Right ventricle myocardium superior (tissue), 1 donor: Measurements from ENCODE around the gene PKHD1. TPM values are rescaled to one million over a fixed set of nuclear protein-coding genes. Genes with fewer than 3 reads are reported as not detected.

ENCODE experiments used
- ATAC-seq: fragments of 200-7000 bp; cut with Tn5 transposase; one replicate; pipeline ENCODE4 v1.9.1; 2020; ENCODE audit warnings: mild to moderate bottlenecking; ENCODE audit not compliant: poor library complexity
- DNase-seq: peaks from one replicate; pipeline ENCODE4 v3.0.0-alpha.2; 2020
- intact Hi-C: fragments of 100-400 bp; cut with DNase I; formaldehyde crosslinking; loops from one replicate; pipeline ENCODE4 v1.11.2; 2022
- long read RNA-seq: library from polyadenylated mRNA; unstranded; transcript quantifications from one replicate; pipeline ENCODE4 v2.0.0, GENCODE V29; 2021
- total RNA-seq: library from RNA; stranded (reverse); fragmentation: NEBNext Ultra II Directional; extraction: Animal tissue kit (Norgen Biotek cat#: 25700); gene quantifications from one replicate; pipeline ENCODE4 v1.2.1, GENCODE V29; 2021
- donor health status: DM: no; HTN: yes; CAD: no; lungs with severe emphysema.

PKHD1 gene, protein sequence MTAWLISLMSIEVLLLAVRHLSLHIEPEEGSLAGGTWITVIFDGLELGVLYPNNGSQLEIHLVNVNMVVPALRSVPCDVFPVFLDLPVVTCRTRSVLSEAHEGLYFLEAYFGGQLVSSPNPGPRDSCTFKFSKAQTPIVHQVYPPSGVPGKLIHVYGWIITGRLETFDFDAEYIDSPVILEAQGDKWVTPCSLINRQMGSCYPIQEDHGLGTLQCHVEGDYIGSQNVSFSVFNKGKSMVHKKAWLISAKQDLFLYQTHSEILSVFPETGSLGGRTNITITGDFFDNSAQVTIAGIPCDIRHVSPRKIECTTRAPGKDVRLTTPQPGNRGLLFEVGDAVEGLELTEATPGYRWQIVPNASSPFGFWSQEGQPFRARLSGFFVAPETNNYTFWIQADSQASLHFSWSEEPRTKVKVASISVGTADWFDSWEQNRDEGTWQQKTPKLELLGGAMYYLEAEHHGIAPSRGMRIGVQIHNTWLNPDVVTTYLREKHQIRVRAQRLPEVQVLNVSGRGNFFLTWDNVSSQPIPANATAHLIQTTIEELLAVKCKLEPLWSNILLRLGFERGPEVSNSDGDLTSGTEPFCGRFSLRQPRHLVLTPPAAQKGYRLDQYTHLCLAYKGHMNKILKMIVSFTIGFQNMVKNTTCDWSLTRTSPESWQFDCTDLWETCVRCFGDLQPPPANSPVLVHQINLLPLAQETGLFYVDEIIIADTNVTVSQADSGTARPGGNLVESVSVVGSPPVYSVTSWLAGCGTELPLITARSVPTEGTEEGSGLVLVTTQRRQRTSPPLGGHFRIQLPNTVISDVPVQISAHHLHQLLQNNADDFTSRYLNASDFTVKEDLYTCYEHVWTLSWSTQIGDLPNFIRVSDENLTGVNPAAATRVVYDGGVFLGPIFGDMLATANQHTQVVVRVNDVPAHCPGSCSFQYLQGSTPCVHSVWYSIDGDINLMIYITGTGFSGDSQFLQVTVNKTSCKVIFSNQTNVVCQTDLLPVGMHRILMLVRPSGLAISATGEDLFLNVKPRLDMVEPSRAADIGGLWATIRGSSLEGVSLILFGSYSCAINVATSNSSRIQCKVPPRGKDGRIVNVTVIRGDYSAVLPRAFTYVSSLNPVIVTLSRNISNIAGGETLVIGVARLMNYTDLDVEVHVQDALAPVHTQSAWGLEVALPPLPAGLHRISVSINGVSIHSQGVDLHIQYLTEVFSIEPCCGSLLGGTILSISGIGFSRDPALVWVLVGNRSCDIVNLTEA (N-terminal part only)
- not detected for total RNA-seq
- long read RNA-seq, partial matches to known transcripts = 0 of 1 reads
- long read RNA-seq, other reads (novel, unspliced or antisense) = 1 of 1 reads

DNA sequence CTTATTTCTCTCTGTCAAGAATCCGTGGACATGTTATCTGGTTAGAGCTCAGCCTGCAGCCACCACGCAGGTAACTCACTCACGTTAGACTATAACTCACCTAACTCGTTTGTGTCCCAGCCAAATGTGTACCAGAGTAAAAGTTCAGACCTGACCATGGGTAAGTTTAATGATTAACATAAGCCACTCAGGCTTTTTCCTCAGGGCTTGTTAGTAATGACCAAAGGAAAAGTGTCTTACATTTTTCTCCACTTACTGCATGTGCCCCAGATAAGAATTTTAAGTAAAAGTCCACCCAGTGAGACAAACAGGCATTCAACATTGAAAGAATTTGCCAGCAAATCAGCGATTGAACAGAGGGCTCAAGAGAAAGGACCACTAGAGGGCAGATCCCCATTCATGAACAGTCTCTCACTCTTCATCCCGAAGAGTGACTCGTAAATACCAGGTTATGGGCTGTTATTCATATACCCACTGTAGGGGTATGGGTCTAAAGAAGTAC lies at the start of gene PKHD1:
Gene PKHD1 (minus strand): TSS at position 116 of the 502 bp plus-strand sequence. CDS start 2,680 bp downstream, outside the sequence.
- ATAC-seq (no peak), DNase-seq (no peak)
- intact Hi-C loops = no loop called here

DNA sequence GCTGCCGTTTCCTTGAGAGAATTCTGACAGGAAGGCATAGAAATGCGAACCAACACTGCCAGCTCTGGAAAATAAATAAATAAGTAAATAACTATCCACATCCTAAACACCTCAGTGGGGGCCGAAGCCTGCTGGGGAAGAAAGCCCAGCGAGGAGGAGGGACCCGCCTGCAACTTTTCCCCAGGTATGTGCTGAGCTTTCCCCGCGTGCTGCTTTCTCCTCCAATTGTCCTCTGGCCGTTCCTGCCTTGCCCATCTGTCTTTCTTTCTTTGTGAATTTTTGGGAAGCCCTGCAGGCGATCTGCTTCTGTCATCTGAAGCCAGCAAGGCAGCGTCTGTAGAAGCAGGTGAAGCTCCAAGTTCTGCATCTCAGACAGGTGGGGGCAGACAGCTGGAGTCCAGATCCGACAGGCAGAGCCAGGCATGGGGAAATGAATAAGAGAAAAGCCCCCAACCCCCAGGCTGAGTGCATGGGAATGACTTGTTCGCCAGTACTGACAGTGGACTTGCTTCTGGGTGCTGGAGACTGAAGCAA lies 49.6 kb upstream of the PKHD1 start:
- DNase-seq (no peak), ATAC-seq (no peak)
- intact Hi-C loops = no loop called here

DNA sequence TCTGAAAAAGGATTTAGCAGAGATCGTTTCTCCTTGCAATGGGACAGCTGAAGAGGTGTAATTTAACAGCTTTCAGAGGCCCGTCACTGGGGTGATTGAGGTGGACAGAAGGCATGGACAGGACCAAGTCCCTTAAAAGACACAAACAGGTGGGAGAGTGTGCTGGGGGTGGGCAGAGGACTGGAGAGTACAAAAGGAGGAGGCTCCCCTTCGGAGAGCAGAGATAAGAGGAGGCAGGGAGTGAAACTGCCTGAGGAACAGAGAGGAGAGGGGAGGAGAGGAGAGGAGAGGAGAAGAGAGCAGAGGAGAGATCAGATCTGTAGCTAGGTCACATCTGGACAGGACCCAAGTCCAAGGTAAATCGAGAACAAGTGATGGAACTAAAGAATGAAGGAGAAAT lies 48.6 kb upstream of the PKHD1 start:
- no peak for DNase-seq
- intact Hi-C loops = no loop called here
- no peak for ATAC-seq

DNA sequence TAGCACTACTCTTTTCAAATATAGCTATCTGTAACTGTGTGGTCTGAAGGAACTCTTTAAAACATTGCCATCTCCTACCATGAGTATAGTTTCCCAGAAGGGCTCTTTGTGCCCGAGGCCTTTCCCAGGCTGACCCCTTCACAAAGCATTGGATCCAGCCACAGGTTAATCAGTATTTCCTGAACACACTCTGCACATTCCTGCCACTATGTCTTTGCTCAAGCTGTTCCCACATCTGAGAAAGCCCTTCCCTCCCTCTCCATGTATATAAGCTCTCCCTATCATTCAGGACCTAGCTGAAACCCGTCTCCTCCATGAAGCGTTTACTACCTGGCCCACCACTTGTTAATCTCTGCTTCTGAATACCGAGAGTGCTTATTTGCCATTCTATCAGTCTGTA lies 47.8 kb upstream of the PKHD1 start:
- ATAC-seq = no peak
- intact Hi-C loops = no loop called here
- DNase-seq = no peak

DNA sequence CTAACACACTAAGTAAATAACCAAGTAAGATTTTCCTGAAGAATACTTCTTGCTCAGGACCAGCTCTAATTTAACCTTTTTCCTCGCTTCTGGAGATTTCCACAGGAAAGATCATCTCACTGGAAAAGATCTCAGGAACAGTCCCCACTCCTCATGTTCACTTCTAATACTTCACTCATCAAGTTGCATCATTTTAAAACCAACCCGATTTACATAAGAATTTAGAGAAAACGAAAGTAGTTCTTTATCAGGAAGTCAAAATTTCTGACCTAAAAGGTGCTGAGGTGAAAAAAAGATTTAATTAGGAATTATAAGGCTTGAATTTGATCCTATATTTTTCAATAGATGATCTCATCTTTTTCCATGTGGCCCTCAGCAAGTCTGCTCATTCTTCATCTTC lies 46.6 kb upstream of the PKHD1 start:
- no peak for DNase-seq
- intact Hi-C loops = no loop called here
- no peak for ATAC-seq

DNA sequence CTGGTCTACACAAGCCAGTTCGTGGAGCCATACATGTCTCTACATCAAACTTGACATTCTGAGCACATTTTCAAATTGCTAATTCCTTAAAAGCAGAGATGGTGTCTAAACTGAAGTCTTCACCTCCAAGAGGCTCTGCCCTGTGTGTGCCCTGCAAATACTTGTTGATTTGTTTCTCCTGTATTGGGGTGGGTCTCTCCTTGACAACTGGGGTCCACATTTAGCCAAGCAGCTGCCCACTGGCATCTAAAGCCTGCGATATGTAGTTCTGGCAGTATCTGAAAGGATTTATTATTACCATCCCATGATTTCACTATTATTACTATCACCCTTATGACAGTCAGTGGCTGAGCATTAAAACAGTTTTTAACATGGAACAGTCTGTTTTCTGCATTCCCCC lies 45.9 kb upstream of the PKHD1 start:
- ATAC-seq (no peak), DNase-seq (no peak)
- intact Hi-C loops = no loop called here

DNA sequence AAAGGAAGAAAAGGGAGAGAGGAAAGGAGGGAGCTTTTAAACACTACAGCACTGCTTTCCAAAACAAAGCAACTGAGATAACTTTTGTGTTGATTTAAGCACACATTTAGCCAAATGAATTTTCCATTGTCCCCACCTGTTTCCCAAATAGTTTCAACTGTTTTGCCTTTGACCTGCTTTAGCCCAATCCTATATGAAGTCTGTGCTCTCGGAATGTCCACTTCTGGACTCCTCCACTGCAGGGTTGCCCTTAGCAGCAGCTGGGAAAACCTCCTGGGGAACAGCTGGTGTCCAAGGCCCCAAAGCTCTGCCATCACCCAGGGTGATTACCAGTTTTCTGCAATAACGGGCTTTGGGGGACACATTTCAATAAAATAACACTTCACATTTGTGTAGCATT lies 44.9 kb upstream of the PKHD1 start:
- intact Hi-C loops = no loop called here
- ATAC-seq (no peak), DNase-seq (no peak)

DNA sequence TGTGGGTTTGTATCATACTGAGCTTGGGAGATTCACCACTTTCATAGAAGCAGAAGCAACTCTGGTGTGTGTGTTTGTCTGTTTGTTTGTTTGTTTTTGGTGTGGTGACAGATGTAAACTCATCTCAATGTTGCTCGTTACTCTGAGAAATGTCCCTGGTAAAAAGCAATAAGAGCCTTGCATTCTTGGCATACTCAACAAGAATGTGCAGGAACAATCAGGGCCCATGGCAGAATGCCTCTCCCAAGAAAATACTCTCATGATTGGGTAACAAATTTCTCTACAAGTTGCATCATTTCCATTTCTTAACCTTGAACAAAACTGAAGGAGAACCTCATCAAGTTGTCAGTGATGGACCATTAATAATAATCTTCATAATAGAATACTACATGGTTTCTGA lies 43.0 kb upstream of the PKHD1 start:
- no peak for DNase-seq
- intact Hi-C loops = no loop called here
- ATAC-seq = no peak

DNA sequence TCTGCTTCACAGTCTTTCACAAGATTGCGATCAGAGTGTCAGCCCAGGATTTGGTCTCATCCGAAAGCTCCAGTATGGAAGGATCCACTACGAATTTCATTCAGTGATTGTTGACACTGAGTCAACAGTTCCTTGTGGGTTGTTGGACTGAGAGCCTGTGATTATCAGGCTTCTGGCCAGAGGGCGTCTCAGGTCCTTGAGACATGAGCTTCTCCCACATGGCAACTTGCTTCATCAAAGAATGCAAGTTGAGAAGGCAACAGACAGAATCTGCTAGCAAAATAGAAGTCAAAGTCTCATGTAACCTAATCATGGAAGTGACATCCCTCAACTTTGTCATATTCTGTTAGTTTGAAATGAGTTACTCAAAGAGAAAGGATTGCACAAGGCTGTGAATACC lies 40.5 kb upstream of the PKHD1 start:
- intact Hi-C loops = no loop called here
- DNase-seq (no peak), ATAC-seq (no peak)

DNA sequence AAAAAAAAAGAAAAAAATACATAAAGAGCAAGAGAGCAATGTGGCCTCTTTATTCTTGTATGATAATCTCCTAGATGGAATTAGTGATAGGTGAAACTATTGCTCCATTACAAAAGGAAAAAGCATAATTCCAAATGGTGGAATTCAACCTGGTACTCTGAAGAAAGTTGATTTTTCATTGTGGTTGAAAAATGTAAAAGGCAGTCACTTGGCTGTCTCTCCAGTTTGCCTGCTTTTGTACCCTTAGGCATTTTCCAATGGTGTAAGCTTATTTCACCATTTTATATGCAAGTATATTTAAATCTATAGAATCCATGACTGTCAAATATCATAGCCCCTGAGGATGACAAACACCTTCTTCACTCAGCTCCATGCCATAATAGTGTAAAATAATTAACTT lies 38.8 kb upstream of the PKHD1 start:
- intact Hi-C loops = no loop called here
- no peak for DNase-seq
- no peak for ATAC-seq

DNA sequence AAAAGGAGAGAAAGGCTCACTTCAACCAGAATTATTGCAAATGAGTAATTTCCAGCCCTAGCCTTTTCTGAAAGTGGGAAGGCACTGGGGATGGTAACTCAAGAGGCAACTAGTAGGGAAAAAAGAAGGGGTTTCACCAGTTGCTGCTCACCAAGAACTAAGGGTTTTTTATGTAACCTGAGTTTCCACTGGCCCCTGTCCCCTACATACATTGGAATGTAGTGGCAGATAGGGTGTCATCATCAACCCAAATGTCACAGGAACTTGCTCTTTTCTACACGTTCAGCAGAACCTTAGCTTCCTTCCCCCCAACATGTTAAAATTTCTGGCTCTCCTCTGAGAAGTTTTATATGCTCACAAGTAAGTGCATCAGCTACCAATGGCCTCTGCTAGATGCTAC lies 38.2 kb upstream of the PKHD1 start:
- ATAC-seq (no peak), DNase-seq (no peak)
- intact Hi-C loops = no loop called here

DNA sequence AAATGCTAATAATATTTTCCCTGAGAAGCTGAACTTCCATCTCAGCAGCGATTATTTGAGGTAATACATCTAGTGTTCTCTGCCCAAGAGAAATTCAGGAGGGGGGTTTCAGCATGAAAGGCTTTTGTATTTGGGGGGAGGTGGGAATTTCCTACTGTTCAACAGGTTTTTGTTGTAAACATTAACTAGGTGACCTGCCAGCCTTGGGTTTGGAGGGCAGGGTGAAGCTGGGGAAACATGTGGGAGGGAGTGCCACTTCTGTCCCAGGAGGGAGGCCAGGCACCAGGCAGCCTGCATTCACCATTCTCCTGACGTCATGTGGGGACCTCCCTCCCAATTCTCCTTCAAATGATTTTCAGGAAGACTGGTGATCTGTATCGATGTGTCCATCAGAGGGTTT lies 37.7 kb upstream of the PKHD1 start:
- intact Hi-C loops = no loop called here
- ATAC-seq (no peak), DNase-seq (no peak)

DNA sequence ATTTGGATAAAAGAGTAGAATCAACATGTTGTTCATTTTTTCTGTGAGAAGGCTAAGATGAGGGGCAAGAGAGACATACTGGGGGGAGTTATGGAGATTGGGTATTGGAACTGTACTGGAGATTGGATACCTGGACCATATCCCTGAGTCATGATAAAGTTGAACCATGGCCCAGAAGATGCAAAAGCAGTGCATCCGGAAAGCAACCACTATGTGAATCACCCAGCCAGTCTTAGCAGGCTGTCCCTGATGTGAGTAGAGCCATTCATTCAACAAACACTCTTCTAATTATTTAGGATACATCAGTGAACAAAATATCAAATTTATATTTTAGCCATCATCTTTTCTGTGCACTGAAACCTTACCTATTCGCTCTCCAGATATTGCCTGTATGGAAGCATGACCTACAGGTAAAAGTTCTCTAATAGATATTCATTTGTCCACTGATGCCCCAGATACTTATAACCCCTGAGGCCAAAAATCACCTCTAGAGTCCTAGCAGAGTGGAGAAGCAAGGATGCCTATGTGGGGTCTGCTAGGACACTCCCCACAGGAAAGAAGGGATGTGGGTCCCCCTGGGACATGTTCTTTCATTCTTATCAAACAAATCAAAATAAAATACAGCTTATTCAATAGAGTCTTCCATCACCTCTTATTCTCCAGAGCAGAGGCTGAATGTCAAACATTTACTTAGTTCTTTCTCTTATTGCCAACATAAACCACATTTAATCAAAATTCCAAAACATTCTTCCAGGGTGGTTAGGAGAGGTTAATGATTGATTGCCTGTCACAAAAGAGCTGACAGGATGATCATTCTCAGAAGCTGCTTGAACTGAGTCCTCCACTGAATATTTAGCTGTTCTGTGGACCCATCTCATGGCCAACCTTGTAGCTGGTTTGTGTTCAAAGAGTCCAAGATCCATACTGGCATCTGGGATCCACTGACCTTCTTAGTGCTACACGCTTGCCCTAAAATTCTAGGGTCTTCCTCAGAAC lies 37.0 kb upstream of the PKHD1 start:
- no peak for ATAC-seq
- intact Hi-C loops = no loop called here
- DNase-seq = no peak

DNA sequence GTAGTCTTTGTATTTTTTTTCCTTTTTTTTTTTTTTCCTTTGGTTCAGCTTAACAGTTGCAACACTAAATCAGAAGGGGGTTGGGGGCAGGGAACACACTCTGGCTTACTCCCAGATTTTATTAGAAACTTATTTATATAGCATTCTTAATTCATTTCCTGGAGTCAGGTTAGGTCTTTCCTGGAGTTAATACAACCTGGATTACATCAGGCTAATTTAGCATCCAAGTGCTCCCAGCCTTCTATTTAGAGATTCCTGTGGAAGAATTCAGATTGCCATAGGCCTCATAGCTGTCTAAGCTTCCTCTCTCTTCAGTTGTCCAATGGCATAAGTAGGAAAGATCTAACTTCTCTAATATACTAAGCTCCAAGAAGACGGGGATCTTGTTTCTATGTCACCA lies 35.8 kb upstream of the PKHD1 start:
- intact Hi-C loops = no loop called here
- ATAC-seq (no peak), DNase-seq (no peak)

DNA sequence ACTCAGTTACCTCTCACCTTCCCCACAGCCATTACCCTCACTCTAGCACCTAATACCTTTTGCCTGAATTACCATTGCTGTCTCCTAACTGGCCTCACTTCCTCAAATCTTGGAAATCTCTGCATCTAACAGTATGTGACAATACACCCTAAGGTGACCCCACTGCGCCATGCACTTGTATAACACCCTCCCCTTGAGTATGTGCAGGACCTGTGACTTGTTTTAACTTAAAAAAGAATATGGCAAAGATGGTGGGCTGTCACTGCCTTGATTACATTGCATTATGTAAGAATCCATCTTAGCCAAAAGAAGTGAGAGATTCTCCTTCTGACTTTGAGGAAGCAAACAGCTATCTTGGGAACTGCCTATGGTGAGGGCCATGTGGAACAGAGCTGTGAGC lies 29.9 kb upstream of the PKHD1 start:
- ATAC-seq (no peak), DNase-seq (no peak)
- intact Hi-C loops = no loop called here

DNA sequence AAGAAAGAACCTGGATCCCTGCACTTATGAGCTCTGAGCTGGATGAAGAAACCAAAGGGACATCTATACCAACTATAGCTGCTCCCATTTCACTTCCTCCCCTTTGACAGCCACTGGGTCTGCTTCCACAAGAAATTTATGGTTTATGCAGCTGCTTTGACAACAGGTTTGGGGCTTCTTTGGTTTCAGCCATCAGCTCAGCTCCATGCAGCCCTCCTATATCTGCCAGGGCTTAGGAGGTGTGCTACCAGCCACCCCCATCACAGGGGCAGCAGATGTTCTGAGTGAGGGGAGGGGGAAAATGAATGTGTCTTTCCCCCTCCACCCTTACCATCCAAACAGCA lies 29.2 kb upstream of the PKHD1 start:
- intact Hi-C loops = no loop called here
- no peak for ATAC-seq
- DNase-seq = no peak

DNA sequence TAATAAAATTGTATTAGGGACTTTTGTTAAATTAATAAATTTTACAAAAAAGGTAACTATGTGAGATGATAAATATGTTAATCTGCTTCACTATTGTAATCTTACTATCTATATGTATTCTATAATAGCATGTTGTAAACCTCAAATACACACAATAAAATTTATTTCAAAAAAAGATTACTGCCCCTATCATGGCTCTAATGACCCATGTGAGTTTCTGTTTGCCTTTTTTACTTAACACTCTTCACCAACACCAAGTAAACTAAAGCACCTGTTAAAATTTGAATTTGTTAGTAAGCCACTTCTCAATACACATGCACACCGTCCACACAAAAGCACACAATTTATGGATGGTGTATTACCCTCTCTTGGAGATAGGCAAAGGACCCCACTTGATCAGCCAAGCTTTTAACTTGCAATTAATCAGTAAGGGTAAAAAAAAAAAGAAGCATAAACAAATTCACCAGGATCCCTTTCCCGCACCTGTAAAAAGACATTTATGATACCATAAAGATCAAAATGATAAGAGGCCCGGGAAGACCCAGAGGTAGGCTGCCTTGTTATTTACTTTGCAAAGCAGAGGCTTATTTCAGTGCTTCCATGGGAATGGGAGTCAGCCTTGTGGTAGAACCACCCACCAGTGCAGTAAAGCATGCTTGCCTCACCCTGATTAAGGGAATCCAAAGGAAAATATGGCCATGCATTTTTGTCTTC lies 28.6 kb upstream of the PKHD1 start:
- intact Hi-C loops = no loop called here
- DNase-seq (no peak), ATAC-seq (no peak)
